Hepatocyte (in vitro differentiated cells): ENCODE measurements around the gene PLEKHA6. TPM values are rescaled to one million over a fixed set of nuclear protein-coding genes. Genes with fewer than 3 reads are reported as not detected.

Experiments
- DNase-seq: peaks from one replicate; pipeline ENCODE4 v3.0.0-alpha.2; 2016; ENCODE audit warnings: low spot score
- H2AFZ ChIP-seq: fragments of 200-600 bp; sonication (generic); 2 replicates; pipeline ENCODE4 v1.6.0; 2016; ENCODE audit warnings: antibody characterized with exemption, mild to moderate bottlenecking
- H3K27ac ChIP-seq: fragments of 200-600 bp; sonication (generic); 2 replicates; pipeline ENCODE4 v1.5.1; 2016; ENCODE audit warnings: mild to moderate bottlenecking
- H3K27me3 ChIP-seq: fragments of 200-600 bp; sonication (generic); 2 replicates; pipeline ENCODE4 v1.6.1; 2016
- H3K36me3 ChIP-seq: fragments of 200-600 bp; sonication (generic); replicated peaks from 2 replicates; pipeline ENCODE4 v1.5.1; 2016; ENCODE audit warnings: low read depth; ENCODE audit not compliant: insufficient read depth
- H3K4me1 ChIP-seq: fragments of 200-600 bp; sonication (generic); 2 replicates; pipeline ENCODE4 v1.5.1; 2016; ENCODE audit warnings: mild to moderate bottlenecking, moderate library complexity; ENCODE audit not compliant: insufficient read depth
- H3K4me2 ChIP-seq: fragments of 200-600 bp; sonication (generic); 2 replicates; pipeline ENCODE4 v1.6.0; 2016
- H3K4me3 ChIP-seq: fragments of 200-600 bp; sonication (generic); 2 replicates; pipeline ENCODE4 v1.5.1; 2016; ENCODE audit warnings: mild to moderate bottlenecking
- H3K79me2 ChIP-seq: fragments of 200-600 bp; sonication (generic); 2 replicates; pipeline ENCODE4 v1.6.0; 2017; ENCODE audit warnings: mild to moderate bottlenecking
- H3K9me2 ChIP-seq: fragments of 200-600 bp; sonication (generic); replicated peaks from 2 replicates; pipeline ENCODE4 v1.6.0; 2017; ENCODE audit warnings: mild to moderate bottlenecking; ENCODE audit not compliant: insufficient read depth
- H3K9me3 ChIP-seq: fragments of 200-600 bp; sonication (generic); 2 replicates; pipeline ENCODE4 v1.5.1; 2016; ENCODE audit warnings: low read depth, mild to moderate bottlenecking
- H4K20me1 ChIP-seq: fragments of 200-600 bp; sonication (generic); 2 replicates; pipeline ENCODE4 v1.6.0; 2016; ENCODE audit warnings: mild to moderate bottlenecking; ENCODE audit not compliant: insufficient read depth, poor library complexity, severe bottlenecking
- CTCF ChIP-seq: fragments of 200-600 bp; sonication (generic); IDR thresholded peaks from 2 replicates; pipeline ENCODE4 v1.5.1; 2016; ENCODE audit warnings: antibody characterized with exemption, mild to moderate bottlenecking; ENCODE audit not compliant: poor library complexity
- EZH2 ChIP-seq: fragments of 200-600 bp; sonication (generic); IDR thresholded peaks from 2 replicates; pipeline ENCODE4 v1.6.1; 2016; ENCODE audit warnings: antibody characterized with exemption, mild to moderate bottlenecking, borderline replicate concordance
- EZH2phosphoT487 ChIP-seq: fragments of 200-600 bp; sonication (generic); IDR thresholded peaks from one replicate; pipeline ENCODE4 v1.6.1; 2018; ENCODE audit warnings: antibody characterized with exemption, mild to moderate bottlenecking, low read depth, moderate library complexity; ENCODE audit not compliant: unreplicated experiment, severe bottlenecking
- WGBS: methylation state at CpG from one replicate; pipeline ENCODE4 v1.1.6; 2016; ENCODE audit warnings: low lambda C conversion rate; ENCODE audit errors: missing lambda C conversion rate; 5-methylcytosine and 5-hydroxymethylcytosine counted together
- polyA plus RNA-seq: library from polyadenylated mRNA; unstranded; fragments of >200 nt; fragmentation: Nextera tagmentation; extraction: Ambion mirVana; gene quantifications from 2 replicates; pipeline ENCODE4 v1.2.1, GENCODE V29; 2016
- total RNA-seq: library from RNA; depleted of rRNA; stranded (reverse); fragments of >200 nt; gene quantifications from 2 replicates; pipeline ENCODE4 v1.2.3, GENCODE V29; 2014

The PLEKHA6 gene
- total and polyA plus RNA-seq, 2 experiments from 2014 or later: 14.3 to 31.5 TPM

- no peak overlapping the region for H3K27ac ChIP-seq
- no peak overlapping the region for H3K4me2 ChIP-seq
- H3K9me3 ChIP-seq: no peaks in the 10 kb centered on the region
These were observed 59.8 kb downstream of the PLEKHA6 start for GRCh38 chr1:204299814-204300365.

GRCh38 chr1:204296431-204296988, 63.2 kb downstream of the PLEKHA6 start:
- no peaks in the 10 kb centered on the region for H4K20me1 ChIP-seq
- peak overlapping the region; percentile 55 for H3K27ac ChIP-seq
- H3K79me2 ChIP-seq: peaks cover 30% of the 10 kb centered on the region
- no peak overlapping the region for H3K4me3 ChIP-seq
- no peak overlapping the region for H2AFZ ChIP-seq
- no peak for DNase-seq
- H3K4me1 ChIP-seq: peaks cover 39% of the 10 kb centered on the region
- no peaks in the 10 kb centered on the region for H3K27me3 ChIP-seq
- TF ChIP-seq EZH2 (no peak), CTCF (no peak)
- 41% methylated on average over 7 of the region's 7 CpGs for WGBS
- no peaks in the 10 kb centered on the region for H3K36me3 ChIP-seq
- no peaks in the 10 kb centered on the region for H3K9me2 ChIP-seq
- no peaks in the 10 kb centered on the region for H3K9me3 ChIP-seq
- H3K4me2 ChIP-seq: peak overlapping the region; percentile 61

More at GRCh38 chr1:204299814-204300365, 59.8 kb downstream of the PLEKHA6 start:
- no peak for DNase-seq
- Histone ChIP-seq H3K4me1 (peaks cover 35% of the 10 kb centered on the region), H4K20me1 (no peaks in the 10 kb centered on the region), H3K36me3 (no peaks in the 10 kb centered on the region), H2AFZ (no peak overlapping the region), H3K4me3 (no peak overlapping the region), H3K27me3 (no peaks in the 10 kb centered on the region), H3K9me2 (no peaks in the 10 kb centered on the region), H3K79me2 (peaks cover 45% of the 10 kb centered on the region)
- no peak for TF ChIP-seq CTCF
- no peak for TF ChIP-seq EZH2phosphoT487
- WGBS: 94% methylated on average over 3 of the region's 3 CpGs

- H3K9me3 ChIP-seq: no peaks in the 10 kb centered on the region
- no peak overlapping the region for H3K4me3 ChIP-seq
- H3K27ac ChIP-seq: peak overlapping the region; percentile 64
- H4K20me1 ChIP-seq: no peaks in the 10 kb centered on the region
- H2AFZ ChIP-seq: no peak overlapping the region
- WGBS: 34% methylated on average over 10 of the region's 10 CpGs
- H3K36me3 ChIP-seq: no peaks in the 10 kb centered on the region
- TF ChIP-seq CTCF: no peak
- no peak for TF ChIP-seq EZH2phosphoT487
- TF ChIP-seq EZH2: no peak
- peaks cover 29% of the 10 kb centered on the region for H3K79me2 ChIP-seq
- H3K9me2 ChIP-seq: no peaks in the 10 kb centered on the region
- no peak for DNase-seq
- H3K4me2 ChIP-seq: peak overlapping the region; percentile 61
- no peaks in the 10 kb centered on the region for H3K27me3 ChIP-seq
- peaks cover 32% of the 10 kb centered on the region for H3K4me1 ChIP-seq
These were observed 64.1 kb downstream of the PLEKHA6 start for GRCh38 chr1:204295671-204296070.

- H3K27me3 ChIP-seq: no peaks in the 10 kb centered on the region
- WGBS: 60% methylated on average over 5 of the region's 5 CpGs
- TF ChIP-seq EZH2phosphoT487: no peak
- no peak for TF ChIP-seq EZH2
- TF ChIP-seq CTCF: no peak
- no peaks in the 10 kb centered on the region for H4K20me1 ChIP-seq
- H3K4me2 ChIP-seq: no peak overlapping the region
- peak overlapping the region; percentile 66 for H3K27ac ChIP-seq
- no peaks in the 10 kb centered on the region for H3K36me3 ChIP-seq
- peaks cover 37% of the 10 kb centered on the region for H3K4me1 ChIP-seq
- peak; percentile 50 for DNase-seq
- H3K79me2 ChIP-seq: peaks cover 37% of the 10 kb centered on the region
- no peak overlapping the region for H2AFZ ChIP-seq
- H3K9me2 ChIP-seq: no peaks in the 10 kb centered on the region
- H3K4me3 ChIP-seq: no peak overlapping the region
- no peaks in the 10 kb centered on the region for H3K9me3 ChIP-seq
These were observed 65.4 kb downstream of the PLEKHA6 start for GRCh38 chr1:204294357-204294756.
